Hematopoietic multipotent progenitor cell (in vitro differentiated cells): ENCODE measurements around the gene STX12. TPM values are rescaled to one million over a fixed set of nuclear protein-coding genes. Genes with fewer than 3 reads are reported as not detected.

Experiments
- DNase-seq, 3 donors: peaks; one replicate each; pipeline ENCODE4 v3.0.0-alpha.2; 2011 to 2015; ENCODE audit warnings: low read depth in 2 of 3, low spot score in 2 of 3
- total RNA-seq: library from RNA; depleted of rRNA; stranded (reverse); fragments of >200 nt; gene quantifications from one replicate; pipeline ENCODE4 v1.2.3, GENCODE V29; 2012

Gene STX12
- total RNA-seq = 7.5 TPM

GRCh38 chr1:27772932-27773825 is at the start of gene STX12:
TSS of gene STX12 (plus strand) at chr1:27773219. CDS start at chr1:27773308, 89 bp downstream.
- DNase-seq = peak; percentile 97 to 99 (median 99)

DNA sequence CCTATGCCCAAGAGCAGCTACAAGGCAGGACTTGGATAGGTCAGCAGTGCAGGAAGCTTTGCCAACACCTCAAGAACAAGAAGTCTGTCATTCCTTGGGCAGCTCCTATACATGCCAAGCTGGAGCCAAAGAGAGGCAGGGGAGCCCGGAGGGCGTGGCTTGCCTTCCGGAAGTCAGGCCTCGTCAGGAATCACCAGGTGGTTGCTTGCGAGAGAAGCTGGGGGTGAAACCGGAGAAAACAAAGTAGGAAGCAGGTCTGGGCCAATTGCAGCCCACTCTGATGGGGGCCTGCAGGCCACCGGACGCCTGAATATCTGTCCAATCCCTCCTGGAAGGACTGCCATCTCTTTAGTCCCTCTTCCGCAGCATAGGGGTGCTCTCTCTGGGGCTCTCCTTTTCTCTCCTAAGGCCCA is 48.1 kb upstream of the STX12 start:
- no peak for DNase-seq

DNA sequence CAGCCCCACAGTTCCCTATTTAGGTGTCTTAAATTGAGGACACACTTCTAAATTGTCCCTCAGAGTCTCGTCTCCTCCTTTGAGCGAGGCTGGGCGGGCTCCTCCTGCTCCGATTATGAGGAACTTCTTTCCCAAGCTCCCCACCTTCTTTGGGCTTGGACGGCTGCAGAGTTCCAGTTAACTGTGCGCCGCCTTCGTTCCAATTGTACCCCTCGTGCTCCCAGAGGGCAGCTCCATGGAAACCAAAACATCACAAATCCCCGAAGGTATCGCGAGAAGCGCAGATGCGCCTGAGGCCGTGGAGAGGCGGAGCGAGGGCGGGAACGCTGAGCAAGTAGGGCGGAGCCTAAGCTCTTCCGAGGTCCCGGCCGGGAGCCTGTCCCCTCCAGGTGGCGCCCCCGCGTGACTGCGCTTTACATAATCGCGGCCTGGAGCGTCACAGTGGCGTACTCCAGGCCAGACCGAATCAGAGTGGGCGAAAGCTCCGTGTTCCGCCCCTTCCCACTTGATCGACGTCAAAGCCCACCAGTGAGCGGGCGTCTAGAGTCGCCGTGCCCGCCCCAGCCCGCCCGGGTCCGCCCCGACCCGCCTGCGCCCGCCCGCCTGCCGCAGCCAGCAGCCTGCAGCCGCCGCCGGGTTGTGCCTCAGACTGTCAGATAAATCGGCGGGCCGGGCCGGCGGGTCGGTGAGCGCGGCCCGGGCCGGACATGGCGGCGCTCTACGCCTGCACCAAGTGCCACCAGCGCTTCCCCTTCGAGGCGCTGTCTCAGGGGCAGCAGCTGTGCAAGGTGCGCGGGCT is 47.4 kb upstream of the STX12 start, which contains the start of gene FAM76A:
FAM76A (plus strand) TSS at position 588 of the 799 bp plus-strand sequence; CDS start at position 708, 120 bp downstream.
- DNase-seq = peak; percentile 99 to 100 (median 99)

DNA sequence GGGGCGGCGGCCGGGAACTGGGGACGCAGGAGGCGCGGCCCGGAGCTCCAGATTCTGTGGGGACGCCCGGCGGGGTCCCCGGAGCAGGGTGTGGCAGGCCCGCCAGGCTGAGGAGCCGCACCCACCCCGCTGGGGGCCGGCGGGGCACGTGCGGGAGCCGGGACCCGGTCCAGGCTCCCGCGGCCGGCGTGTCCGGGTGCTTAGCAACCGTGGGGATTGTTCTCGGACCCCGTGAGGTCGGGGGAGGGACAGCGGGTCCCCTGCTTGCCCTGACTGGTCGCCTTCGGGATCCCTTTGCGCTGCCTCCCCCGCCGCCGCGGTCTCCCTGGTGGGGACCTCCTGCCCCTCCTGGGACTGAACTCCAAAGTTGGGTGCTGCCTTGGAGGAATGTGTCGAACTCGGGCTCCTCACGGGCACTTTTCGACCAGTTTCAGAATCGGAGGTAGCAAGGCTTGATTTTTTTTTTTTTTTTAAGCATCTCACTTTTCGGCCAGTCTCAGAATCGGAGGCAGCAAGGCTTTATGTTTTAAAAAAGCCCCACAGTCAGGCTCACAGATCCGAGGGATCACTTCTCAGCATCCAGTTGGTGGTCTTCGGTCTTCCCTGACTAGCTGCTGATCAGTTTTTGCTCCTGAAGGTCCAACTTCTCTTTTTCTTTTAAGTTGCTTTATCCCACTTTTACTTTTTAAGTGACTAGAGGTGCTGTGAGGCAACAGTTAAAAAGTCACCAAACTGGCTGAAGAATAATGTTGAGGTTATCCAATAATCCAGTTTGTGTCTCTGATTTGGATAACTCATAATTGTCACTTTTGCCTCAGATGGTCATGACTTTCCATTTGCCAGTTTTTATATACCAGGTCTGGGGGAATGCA is 46.6 kb upstream of the STX12 start:
- DNase-seq = peak in 2 of 3 donors; percentile 42 to 49

GRCh38 chr1:27727126-27727525 is 45.9 kb upstream of the STX12 start:
- no peak for DNase-seq

DNA sequence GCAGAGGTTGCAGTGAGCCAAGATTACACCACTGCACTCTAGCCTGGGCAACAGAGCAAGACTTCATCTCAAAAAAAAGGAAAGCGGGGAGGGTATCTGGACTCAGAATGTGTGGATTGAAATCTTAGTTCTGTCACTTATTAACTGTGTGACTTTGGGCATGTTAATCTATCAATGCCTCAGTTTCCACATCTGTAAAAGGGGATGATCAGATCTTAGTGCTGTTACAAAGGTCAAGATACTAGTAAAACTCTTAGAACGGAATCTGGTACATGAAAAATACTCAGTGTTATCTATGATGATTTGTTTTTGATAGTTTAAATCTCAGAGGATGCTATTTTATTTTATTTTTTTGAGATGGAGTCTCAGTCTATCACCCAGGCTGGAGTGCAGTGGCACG is 36.8 kb upstream of the STX12 start:
- DNase-seq = no peak

DNA sequence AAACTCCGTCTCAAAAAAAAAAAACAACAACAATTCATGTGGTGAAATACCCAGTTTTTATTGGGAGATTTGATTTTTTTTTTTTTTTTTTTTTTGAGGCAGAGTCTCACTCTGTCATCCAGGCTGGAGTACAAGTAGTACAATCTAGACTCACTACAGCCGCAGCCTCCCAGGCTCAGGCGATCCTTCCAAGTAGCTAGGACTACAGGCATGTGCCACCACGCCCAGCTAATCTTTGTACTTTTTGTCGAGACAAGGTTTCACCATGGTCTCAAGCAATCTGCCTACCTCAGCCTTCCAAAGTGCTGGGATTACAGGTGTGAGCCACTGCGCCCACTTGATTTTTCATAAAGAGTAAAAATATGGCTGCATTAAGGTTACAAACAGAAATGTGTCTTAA is 31.9 kb upstream of the STX12 start:
- no peak for DNase-seq

- DNase-seq = no peak
Observed at GRCh38 chr1:27744556-27744955, 28.5 kb upstream of the STX12 start.

- no peak for DNase-seq
Observed at GRCh38 chr1:27745466-27745865, 27.6 kb upstream of the STX12 start.

DNA sequence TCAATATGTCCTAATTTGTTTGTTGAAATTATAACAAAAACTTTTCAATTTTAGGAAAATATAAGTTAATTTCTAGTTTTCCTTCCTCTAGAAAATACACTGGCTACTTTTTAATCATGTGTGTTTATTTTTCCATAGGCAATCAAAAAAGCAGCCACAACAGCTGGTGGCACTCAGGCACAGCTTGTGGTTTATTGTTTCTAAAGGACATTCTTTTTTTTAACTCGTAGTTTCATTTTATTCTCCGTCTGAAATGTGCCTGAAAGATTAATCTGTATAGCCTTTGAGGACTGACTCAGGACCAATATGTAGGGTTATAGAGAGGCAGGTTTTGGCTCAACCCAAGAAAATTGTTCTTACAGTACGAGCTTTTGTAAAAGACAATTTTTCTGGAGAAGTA is 20.7 kb upstream of the STX12 start:
- no peak for DNase-seq

- no peak for DNase-seq
Observed at GRCh38 chr1:27755286-27755685, 17.7 kb upstream of the STX12 start.

- DNase-seq = no peak
Observed at GRCh38 chr1:27755865-27756264, 17.2 kb upstream of the STX12 start.

DNA sequence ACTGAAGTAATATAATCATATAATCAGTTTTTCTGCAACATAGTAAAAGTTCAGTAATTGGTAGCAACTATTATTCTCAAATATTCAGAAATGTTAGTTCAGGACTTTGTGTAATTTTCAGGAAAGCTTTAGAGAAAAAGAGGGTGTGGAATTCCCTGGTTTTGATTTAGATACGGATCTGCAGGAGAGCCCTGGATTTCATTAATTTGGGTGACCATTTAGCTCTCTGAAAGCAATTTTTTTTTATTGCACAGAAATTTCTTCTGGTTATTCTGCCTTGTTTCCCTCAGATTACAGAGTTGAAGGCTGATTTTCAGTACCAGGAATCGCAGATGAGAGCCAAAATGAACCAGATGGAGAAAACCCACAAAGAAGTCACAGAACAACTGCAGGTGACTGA is 13.8 kb upstream of the STX12 start:
- DNase-seq = no peak

- DNase-seq = no peak
Observed at GRCh38 chr1:27760426-27760825, 12.6 kb upstream of the STX12 start.

DNA sequence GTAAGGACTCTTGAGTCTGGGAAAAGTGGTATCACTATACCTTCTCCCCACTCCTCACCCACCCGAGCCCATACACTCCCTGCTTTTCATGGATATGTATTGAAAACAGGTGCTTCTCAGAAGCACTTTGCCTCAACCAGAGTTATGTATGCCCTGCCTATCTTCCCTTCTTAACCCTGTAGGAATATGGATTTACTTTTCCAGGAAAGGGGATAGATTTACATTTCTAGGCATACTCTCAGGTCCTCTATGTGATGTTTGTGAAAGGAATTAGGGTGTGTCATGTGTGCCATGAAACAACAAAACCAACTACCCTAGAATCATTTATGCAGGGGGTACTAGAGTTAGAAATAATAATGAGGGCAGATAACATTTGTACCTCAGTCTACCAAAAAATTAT is 11.0 kb upstream of the STX12 start:
- DNase-seq = no peak

DNA sequence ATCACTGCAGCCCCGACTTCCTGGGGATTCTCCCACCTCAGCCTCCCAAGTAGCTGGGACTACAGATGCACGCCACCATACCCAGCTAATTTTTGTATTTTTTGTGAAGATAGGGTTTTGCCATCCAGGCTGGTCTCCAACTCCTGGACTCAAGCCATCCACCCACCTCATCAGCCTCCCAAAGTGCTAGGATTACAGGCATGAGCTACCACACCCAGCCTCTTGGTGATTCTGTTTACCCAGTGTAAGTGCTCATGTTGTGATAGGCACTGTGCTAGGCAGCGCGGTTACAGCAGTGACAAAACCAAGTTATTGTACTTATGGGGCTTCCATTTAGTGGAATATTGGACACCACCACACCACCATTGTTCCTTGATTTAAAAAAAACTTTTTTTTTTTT is 9.7 kb upstream of the STX12 start:
- no peak for DNase-seq

GRCh38 chr1:27770293-27770830 is 2.7 kb upstream of the STX12 start:
- DNase-seq = no peak

- DNase-seq = peak in 1 of 3 donors; percentile 21
Observed at GRCh38 chr1:27772036-27772931, 735 bp upstream of the STX12 start.

DNA sequence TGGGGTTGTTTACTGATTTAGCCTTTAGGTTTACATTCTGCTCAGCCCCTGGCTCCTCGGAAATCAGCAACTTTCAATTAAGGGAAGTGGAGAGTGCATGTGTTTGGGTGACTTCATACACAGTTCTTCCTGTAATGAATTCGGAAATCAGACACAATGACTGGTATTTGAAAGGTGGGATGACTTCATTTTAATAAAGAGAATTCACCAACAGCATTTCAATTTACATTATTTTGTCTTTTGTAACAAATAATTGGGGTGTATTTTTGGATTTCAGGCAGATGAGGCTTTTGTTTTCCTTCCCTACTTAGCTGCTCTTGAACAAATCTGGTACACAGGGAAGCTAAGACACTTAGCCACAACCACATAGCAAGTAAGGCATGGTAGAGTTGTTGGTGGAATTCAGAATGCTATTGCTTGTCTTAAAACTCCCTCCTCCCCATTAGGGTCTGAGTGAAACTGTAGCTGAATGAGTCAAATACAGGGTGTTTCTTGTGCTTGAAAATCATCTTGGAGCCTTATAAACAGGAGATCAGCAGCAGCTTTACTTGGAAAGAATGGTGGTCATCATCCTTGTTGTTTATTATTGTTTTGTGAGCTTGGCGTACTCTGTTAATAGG is 917 bp downstream of the STX12 start:
- DNase-seq = peak in 1 of 3 donors; percentile 72
